Panc1 (cell line): ENCODE results near the gene SLC37A1. TPM values are rescaled to one million over a fixed set of nuclear protein-coding genes. Genes with fewer than 3 reads are reported as not detected.

Source experiments
- ATAC-seq: fragments of 200-7000 bp; cut with Tn5 transposase; 2 replicates; pipeline ENCODE4 v1.9.1; 2020; ENCODE audit warnings: mild to moderate bottlenecking, moderate library complexity
- BruUV-seq: library from RNA; stranded (reverse); fragments of 400-500 nt; replicated peaks from 2 replicates; lab custom pipeline; 2021; lab: Mats Ljungman, UMichigan
- CTCF ChIA-PET: fragments of 300-600 bp; sonication (Branson Sonifier 250); formaldehyde crosslinking; loops from one replicate; lab custom pipeline; 2022; ENCODE audit warnings: antibody characterized with exemption; lab: Charles Lee
- POLR2A ChIA-PET: fragments of 300-600 bp; sonication (Branson Sonifier 250); formaldehyde crosslinking; loops from one replicate; lab custom pipeline; 2022; ENCODE audit warnings: antibody characterized with exemption; lab: Charles Lee
- DNase-seq: peaks from one replicate; pipeline ENCODE4 v3.0.0-alpha.2; 2010; ENCODE audit warnings: low read depth, low spot score
- H3K27ac ChIP-seq: 2 replicates; pipeline ENCODE4 v1.5.1; 2011; ENCODE audit warnings: mild to moderate bottlenecking, low read length, inconsistent platforms
- H3K27me3 ChIP-seq: fragments of 200-500 bp; sonication (Bioruptor generic); 2 replicates; pipeline ENCODE4 v1.6.0; 2014; ENCODE audit warnings: low read length, inconsistent platforms; ENCODE audit not compliant: control insufficient read depth, insufficient read depth
- H3K36me3 ChIP-seq: fragments of 200-500 bp; sonication (Bioruptor generic); 2 replicates; pipeline ENCODE4 v1.5.1; 2014; ENCODE audit warnings: inconsistent platforms, mild to moderate bottlenecking, low read length, moderate library complexity; ENCODE audit not compliant: control insufficient read depth, insufficient read depth
- H3K4me1 ChIP-seq: 2 replicates; pipeline ENCODE4 v1.5.1; 2011; ENCODE audit warnings: inconsistent platforms, mild to moderate bottlenecking, low read length, moderate library complexity; ENCODE audit not compliant: control insufficient read depth, insufficient read depth
- H3K4me3 ChIP-seq, 2 experiments: 2 replicates each; pipeline ENCODE4 v1.5.1; 2011 to 2012; ENCODE audit warnings: low read depth in 2 of 2, low read length in 2 of 2, mild to moderate bottlenecking in 2 of 2, inconsistent platforms in 1 of 2, moderate library complexity in 1 of 2
- H3K9me3 ChIP-seq: fragments of 200-500 bp; sonication (Bioruptor generic); 2 replicates; pipeline ENCODE4 v1.5.1; 2014; ENCODE audit warnings: low read depth, mild to moderate bottlenecking, inconsistent platforms, low read length, moderate library complexity; ENCODE audit not compliant: control insufficient read depth, insufficient read depth
- CTCF ChIP-seq: fragments of 450-650 bp; IDR thresholded peaks from 2 replicates; pipeline ENCODE4 v1.5.1; 2017; ENCODE audit warnings: mild to moderate bottlenecking
- POLR2AphosphoS5 ChIP-seq: IDR thresholded peaks from 2 replicates; pipeline ENCODE4 v1.6.1; 2012; ENCODE audit warnings: mild to moderate bottlenecking, low read depth, low read length, moderate library complexity
- REST ChIP-seq, 2 experiments: IDR thresholded peaks; 2 replicates each; pipeline ENCODE4 v1.6.1; 2011 to 2012; ENCODE audit warnings: low read depth in 2 of 2, control low read depth in 1 of 2, low read length in 1 of 2, mild to moderate bottlenecking in 1 of 2, moderate library complexity in 1 of 2; ENCODE audit not compliant: insufficient read depth in 1 of 2
- SIN3A ChIP-seq: IDR thresholded peaks from 2 replicates; pipeline ENCODE4 v1.6.1; 2012; ENCODE audit warnings: low read depth, mild to moderate bottlenecking, low read length, moderate library complexity, borderline replicate concordance; ENCODE audit not compliant: insufficient read depth
- TCF7L2 ChIP-seq: IDR thresholded peaks from 2 replicates; pipeline ENCODE4 v1.6.1; 2011; ENCODE audit warnings: mild to moderate bottlenecking, low read depth, low read length, inconsistent platforms
- in situ Hi-C: cut with HindIII; loops from 2 replicates; pipeline ENCODE4 v1.10.0; 2016; ENCODE audit warnings: low sequenced_read_pairs, low pct_unique_long_range_greater_than_20kb
- intact Hi-C: fragments of 100-400 bp; cut with micrococcal nuclease; formaldehyde crosslinking; loops from one replicate; pipeline ENCODE4 v1.10.0; 2022; ENCODE audit not compliant: unreplicated experiment
- total RNA-seq: library from RNA; stranded (reverse); gene quantifications from one replicate; pipeline ENCODE4 v1.2.1, GENCODE V29; 2021; ENCODE audit not compliant: unreplicated experiment

Gene SLC37A1
- total RNA-seq, 1 experiment from 2014 or later, result 7.7 TPM

- CTCF ChIA-PET, result no interaction called here
- DNase-seq (no peak), ATAC-seq (no peak)
- in situ Hi-C loops (no loop called here), intact Hi-C loops (no loop called here)
- Histone ChIP-seq H3K36me3 (no peaks in the 10 kb centered on the region), H3K4me3 (no peak overlapping the region), H3K9me3 (no peaks in the 10 kb centered on the region), H3K27me3 (no peaks in the 10 kb centered on the region), H3K27ac (no peak overlapping the region), H3K4me1 (no peaks in the 10 kb centered on the region)
- no TSS peak for BruUV-seq
- TF ChIP-seq TCF7L2 (no peak), SIN3A (no peak), REST (IDR thresholded peaks at IDR 0.05; ENCODE audit: insufficient read depth in 1 of 2, low read depth in 2 of 2, low read length in 1 of 2) (no peak), POLR2AphosphoS5 (no peak), CTCF (no peak)
- POLR2A ChIA-PET, result no interaction called here
Measured at GRCh38 chr21:42552407-42553336, 39.0 kb downstream of the SLC37A1 start.

GRCh38 chr21:42553435-42553834, 39.8 kb downstream of the SLC37A1 start:
- no peaks in the 10 kb centered on the region for H3K4me1 ChIP-seq
- DNase-seq (no peak), ATAC-seq (no peak)
- POLR2A ChIA-PET, result no interaction called here
- in situ Hi-C loops, result no loop called here
- H3K36me3 ChIP-seq, result no peaks in the 10 kb centered on the region
- no peak overlapping the region for H3K27ac ChIP-seq
- CTCF ChIA-PET, result no interaction called here
- no peak overlapping the region for H3K4me3 ChIP-seq
- intact Hi-C loops, result no loop called here
- no TSS peak for BruUV-seq
- H3K27me3 ChIP-seq, result no peaks in the 10 kb centered on the region
- TF ChIP-seq CTCF (no peak), REST (IDR thresholded peaks at IDR 0.05; ENCODE audit: insufficient read depth in 1 of 2, low read depth in 2 of 2, low read length in 1 of 2) (no peak), SIN3A (no peak), TCF7L2 (no peak), POLR2AphosphoS5 (no peak)
- H3K9me3 ChIP-seq, result no peaks in the 10 kb centered on the region
